MCF 10A (cell line): ENCODE data around the gene PHF19. TPM values are rescaled to one million over a fixed set of nuclear protein-coding genes. Genes with fewer than 3 reads are reported as not detected.

ENCODE experiments used
- BruUV-seq: library from RNA; stranded (reverse); fragments of 400-500 nt; replicated peaks from 2 replicates; lab custom pipeline; 2021; lab: Mats Ljungman, UMichigan
- CTCF ChIA-PET: fragments of 300-600 bp; sonication (Branson Sonifier 250); formaldehyde crosslinking; extraction: SDS; loops from one replicate; lab custom pipeline; 2021; ENCODE audit warnings: antibody characterized with exemption, inconsistent platforms; lab: Yijun Ruan, JAX
- POLR2A ChIA-PET: fragments of 300-600, 350-650 bp; sonication (Branson Sonifier 250); formaldehyde crosslinking; extraction: SDS; loops from one replicate; lab custom pipeline; 2020; ENCODE audit warnings: antibody characterized with exemption, inconsistent platforms; lab: Yijun Ruan, JAX
- DNase-seq: peaks from one replicate; pipeline ENCODE4 v3.0.0-alpha.2; 2018; ENCODE audit not compliant: unreplicated experiment
- H3K27ac Mint-ChIP-seq: one replicate; pipeline ENCODE4 v1.8.0; 2022; ENCODE audit warnings: mild to moderate bottlenecking, low read depth, mixed read lengths; ENCODE audit not compliant: unreplicated experiment
- H3K27me3 Mint-ChIP-seq: one replicate; pipeline ENCODE4 v1.8.0; 2022; ENCODE audit warnings: mixed read lengths; ENCODE audit not compliant: insufficient read depth, unreplicated experiment
- H3K36me3 Mint-ChIP-seq: one replicate; pipeline ENCODE4 v1.8.0; 2022; ENCODE audit warnings: mild to moderate bottlenecking, moderate library complexity, mixed read lengths; ENCODE audit not compliant: insufficient read depth, unreplicated experiment
- H3K4me1 Mint-ChIP-seq: one replicate; pipeline ENCODE4 v1.8.0; 2022; ENCODE audit warnings: mixed read lengths; ENCODE audit not compliant: insufficient read depth, unreplicated experiment
- H3K4me3 Mint-ChIP-seq: one replicate; pipeline ENCODE4 v1.8.0; 2022; ENCODE audit warnings: mild to moderate bottlenecking, moderate library complexity, mixed read lengths; ENCODE audit not compliant: unreplicated experiment
- H3K9me3 Mint-ChIP-seq: one replicate; pipeline ENCODE4 v1.8.0; 2022; ENCODE audit warnings: mixed read lengths; ENCODE audit not compliant: unreplicated experiment
- intact Hi-C: fragments of 100-400 bp; cut with micrococcal nuclease; formaldehyde crosslinking; loops from 2 replicates; pipeline ENCODE4 v1.14.1; 2022
- total RNA-seq: library from RNA; stranded (reverse); gene quantifications from 2 replicates; pipeline ENCODE4 v1.2.3, GENCODE V29; 2022
- TF ChIP-seq, protein P1 (sequence below): fragments of 200-600 bp; IDR thresholded peaks from one replicate; pipeline ENCODE4 v1.8.0; 2022; ENCODE audit warnings: antibody characterized with exemption, mild to moderate bottlenecking; ENCODE audit not compliant: unreplicated experiment

PHF19 gene
- total RNA-seq, 1 experiment from 2014 or later, result 61.0 TPM

- CTCF ChIA-PET, result interaction anchor here (0.6 kb wide), 1 partner anchor 79 kb away, joined by 5 read pairs; no protein-coding TSS in a partner anchor
- POLR2A ChIA-PET, result interaction anchor here (1.3 kb wide), 1 partner anchor 11 kb away, joined by 3 read pairs; no protein-coding TSS in a partner anchor
- Mint-ChIP-seq H3K27ac (no peak overlapping the region), H3K36me3 (no peaks in the 10 kb centered on the region), H3K4me3 (no peak overlapping the region), H3K9me3 (no peaks in the 10 kb centered on the region), H3K4me1 (peaks cover 13% of the 10 kb centered on the region), H3K27me3 (no peaks in the 10 kb centered on the region)
- DNase-seq, result no peak
- no TSS peak for BruUV-seq
- TF ChIP-seq, protein P1, sequence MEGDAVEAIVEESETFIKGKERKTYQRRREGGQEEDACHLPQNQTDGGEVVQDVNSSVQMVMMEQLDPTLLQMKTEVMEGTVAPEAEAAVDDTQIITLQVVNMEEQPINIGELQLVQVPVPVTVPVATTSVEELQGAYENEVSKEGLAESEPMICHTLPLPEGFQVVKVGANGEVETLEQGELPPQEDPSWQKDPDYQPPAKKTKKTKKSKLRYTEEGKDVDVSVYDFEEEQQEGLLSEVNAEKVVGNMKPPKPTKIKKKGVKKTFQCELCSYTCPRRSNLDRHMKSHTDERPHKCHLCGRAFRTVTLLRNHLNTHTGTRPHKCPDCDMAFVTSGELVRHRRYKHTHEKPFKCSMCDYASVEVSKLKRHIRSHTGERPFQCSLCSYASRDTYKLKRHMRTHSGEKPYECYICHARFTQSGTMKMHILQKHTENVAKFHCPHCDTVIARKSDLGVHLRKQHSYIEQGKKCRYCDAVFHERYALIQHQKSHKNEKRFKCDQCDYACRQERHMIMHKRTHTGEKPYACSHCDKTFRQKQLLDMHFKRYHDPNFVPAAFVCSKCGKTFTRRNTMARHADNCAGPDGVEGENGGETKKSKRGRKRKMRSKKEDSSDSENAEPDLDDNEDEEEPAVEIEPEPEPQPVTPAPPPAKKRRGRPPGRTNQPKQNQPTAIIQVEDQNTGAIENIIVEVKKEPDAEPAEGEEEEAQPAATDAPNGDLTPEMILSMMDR, result no peak
- intact Hi-C loops, result no loop called here
Observed at GRCh38 chr9:120891245-120891883, 14.4 kb upstream of the PHF19 start.

DNA sequence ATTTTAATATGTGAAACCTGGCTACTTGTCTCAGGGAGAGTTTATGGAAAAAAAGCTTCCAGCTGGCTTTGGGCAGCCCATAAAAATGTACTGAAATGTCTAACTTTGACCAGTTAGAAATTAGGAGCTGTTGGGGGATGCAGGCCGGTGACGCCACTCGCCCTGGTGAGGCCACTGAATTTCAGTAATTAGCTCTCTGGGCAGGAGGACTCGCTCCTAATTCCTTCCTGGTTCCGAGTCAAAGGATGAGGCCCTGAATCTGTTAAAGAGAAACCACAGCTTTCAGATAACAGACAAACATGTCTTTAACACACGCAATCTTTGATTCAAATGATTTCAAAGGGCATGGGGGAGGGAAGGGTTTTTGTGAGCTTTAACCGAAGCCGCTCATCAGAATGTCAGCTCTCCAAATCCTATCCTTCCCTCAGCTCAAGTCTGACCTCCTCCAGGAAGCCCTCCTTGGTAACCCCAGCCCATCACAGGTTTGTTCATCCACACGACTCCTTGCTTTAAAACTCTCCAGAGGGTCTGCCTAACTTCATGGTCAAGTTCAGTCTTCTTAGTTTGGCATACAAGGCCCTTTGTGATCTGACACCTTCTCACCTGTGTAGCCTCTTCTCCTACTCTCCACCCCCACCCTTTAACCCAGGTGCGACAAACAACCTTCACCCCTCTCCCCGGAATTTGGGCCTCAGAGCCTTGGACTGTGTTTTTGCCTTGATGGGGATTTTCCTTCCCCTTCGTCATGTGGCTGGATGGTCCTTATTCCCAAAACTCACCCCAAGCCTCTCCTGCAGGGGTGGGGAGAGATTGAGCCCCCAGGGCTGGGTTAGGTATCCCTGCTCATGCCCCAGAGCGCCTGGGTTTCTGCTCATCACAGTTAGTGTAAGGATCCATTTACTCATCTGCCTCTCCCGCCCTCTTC lies 13.6 kb upstream of the PHF19 start:
- no TSS peak for BruUV-seq
- intact Hi-C loops, result no loop called here
- POLR2A ChIA-PET, result no interaction called here
- Mint-ChIP-seq H3K4me3 (no peak overlapping the region), H3K36me3 (no peaks in the 10 kb centered on the region), H3K4me1 (peaks cover 13% of the 10 kb centered on the region), H3K27me3 (no peaks in the 10 kb centered on the region), H3K27ac (no peak overlapping the region), H3K9me3 (no peaks in the 10 kb centered on the region)
- TF ChIP-seq, protein P1, result no peak
- CTCF ChIA-PET, result interaction anchor here (0.6 kb wide), 1 partner anchor 78 kb away, joined by 5 read pairs; no protein-coding TSS in a partner anchor
- no peak for DNase-seq

DNA sequence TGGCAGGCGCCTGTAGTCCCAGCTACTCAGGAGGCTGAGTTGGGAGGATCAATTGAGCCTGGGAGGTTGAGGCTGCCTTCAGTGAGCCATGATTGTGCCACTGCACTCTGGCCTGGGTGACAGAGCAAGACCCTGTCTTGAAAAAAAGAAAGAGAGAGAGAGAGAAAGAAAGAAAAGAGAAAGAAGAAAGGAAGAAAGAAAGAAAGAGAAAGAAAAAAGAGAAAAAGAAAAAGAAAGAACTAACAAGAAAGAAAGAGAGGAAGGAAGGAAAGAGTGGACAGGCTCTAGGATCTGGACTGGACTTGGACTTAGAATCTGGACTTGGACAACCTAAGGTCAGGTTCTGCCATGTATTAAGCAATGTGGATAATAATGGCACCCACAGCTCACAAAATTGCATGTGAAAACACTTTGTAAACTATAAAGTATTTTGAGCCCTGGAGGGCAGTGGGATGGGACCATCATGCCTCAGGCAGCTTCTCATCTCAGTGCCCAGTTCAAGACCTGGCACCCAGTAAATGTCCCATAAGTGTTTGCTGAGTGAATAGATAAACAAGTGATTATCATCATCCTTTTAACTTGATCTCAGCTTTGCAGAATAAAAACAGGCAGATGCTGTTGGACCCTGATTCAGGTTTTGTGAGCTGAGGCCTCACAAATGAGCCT lies 12.8 kb upstream of the PHF19 start:
- no peak for DNase-seq
- CTCF ChIA-PET, result no interaction called here
- BruUV-seq, result no TSS peak

More for the DNA sequence above, 12.8 kb upstream of the PHF19 start:
- Mint-ChIP-seq H3K9me3 (no peaks in the 10 kb centered on the region), H3K27me3 (no peaks in the 10 kb centered on the region), H3K36me3 (no peaks in the 10 kb centered on the region), H3K4me1 (peaks cover 13% of the 10 kb centered on the region), H3K4me3 (no peak overlapping the region), H3K27ac (no peak overlapping the region)
- TF ChIP-seq, protein P1, result no peak
- intact Hi-C loops, result no loop called here
- POLR2A ChIA-PET, result no interaction called here
